ENCODE measurements around the gene GTPBP10. TPM values are rescaled to one million over a fixed set of nuclear protein-coding genes. Genes with fewer than 3 reads are reported as not detected.

Gene GTPBP10
- total and polyA plus RNA-seq, 2 of the 13 experiments (the other 11 are each of a cell fraction or from before 2014, with no cell fraction given) = 13.3 to 38.7 TPM

DNA sequence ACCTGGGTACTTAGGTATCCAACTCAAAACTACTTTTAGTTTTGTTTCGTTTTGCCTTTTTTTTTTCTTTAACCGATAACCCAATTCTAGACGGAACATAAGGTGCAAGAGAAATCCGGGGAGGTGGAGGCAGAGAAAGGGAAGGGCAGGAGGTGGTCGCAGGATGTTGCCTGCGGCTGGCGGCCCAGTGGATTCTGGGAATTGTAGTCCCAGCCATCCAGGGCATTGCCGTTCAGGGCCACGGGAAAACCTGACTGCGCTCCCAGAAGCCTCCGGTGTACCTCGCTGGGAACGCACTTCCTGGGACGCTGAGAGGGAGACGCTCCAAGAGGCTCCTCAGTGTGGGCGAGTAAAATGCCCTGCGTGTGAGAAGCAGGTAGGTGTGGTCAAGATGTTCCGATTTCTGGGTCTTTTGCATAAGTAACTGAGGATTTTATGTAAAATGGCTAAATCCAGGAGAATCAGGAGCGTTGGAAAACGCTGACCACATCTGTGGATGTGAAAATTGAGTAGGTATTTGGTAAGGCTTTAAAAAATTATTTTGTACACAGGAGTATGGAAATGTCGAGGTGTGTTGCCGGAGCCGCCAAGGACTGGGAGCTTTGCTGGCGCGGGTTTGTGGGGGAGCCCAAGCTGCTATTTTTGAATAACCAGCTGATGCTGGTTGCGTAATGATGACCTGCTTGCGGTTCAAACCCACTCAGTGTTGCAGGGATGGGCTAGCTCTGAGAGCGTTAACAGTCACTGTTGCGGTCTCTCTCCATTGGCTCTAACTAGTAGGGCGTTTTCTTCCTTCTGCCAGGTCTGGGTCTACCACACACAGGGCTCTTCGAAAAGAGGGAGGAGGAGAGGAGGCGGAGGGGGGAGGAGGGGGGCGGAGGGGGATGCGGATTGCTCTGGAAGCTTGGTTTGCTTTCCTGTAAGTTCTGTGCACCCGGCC lies 56.9 kb downstream of the GTPBP10 start, which contains the start of gene CLDN12 (continued):
- TF ChIP-seq, protein P1, sequence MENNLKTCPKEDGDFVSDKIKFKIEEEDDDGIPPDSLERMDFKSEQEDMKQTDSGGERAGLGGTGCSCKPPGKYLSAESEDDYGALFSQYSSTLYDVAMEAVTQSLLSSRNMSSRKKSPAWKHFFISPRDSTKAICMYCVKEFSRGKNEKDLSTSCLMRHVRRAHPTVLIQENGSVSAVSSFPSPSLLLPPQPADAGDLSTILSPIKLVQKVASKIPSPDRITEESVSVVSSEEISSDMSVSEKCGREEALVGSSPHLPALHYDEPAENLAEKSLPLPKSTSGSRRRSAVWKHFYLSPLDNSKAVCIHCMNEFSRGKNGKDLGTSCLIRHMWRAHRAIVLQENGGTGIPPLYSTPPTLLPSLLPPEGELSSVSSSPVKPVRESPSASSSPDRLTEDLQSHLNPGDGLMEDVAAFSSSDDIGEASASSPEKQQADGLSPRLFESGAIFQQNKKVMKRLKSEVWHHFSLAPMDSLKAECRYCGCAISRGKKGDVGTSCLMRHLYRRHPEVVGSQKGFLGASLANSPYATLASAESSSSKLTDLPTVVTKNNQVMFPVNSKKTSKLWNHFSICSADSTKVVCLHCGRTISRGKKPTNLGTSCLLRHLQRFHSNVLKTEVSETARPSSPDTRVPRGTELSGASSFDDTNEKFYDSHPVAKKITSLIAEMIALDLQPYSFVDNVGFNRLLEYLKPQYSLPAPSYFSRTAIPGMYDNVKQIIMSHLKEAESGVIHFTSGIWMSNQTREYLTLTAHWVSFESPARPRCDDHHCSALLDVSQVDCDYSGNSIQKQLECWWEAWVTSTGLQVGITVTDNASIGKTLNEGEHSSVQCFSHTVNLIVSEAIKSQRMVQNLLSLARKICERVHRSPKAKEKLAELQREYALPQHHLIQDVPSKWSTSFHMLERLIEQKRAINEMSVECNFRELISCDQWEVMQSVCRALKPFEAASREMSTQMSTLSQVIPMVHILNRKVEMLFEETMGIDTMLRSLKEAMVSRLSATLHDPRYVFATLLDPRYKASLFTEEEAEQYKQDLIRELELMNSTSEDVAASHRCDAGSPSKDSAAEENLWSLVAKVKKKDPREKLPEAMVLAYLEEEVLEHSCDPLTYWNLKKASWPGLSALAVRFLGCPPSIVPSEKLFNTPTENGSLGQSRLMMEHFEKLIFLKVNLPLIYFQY (CRISPR knock-in tag; IDR thresholded peaks at IDR 0.05; ENCODE audit: borderline replicate concordance) = peak; percentile 67
- peak; percentile 31; the same call in 1 of the 2 replicates for TF ChIP-seq ZNF609 (CRISPR knock-in tag; IDR thresholded peaks at IDR 0.05; ENCODE audit: borderline replicate concordance)
- TF ChIP-seq POGZ (CRISPR knock-in tag; IDR thresholded peaks at IDR 0.05) = peak; percentile 78
- peak; percentile 64; the same call in 1 of the 2 replicates for TF ChIP-seq SALL1 (CRISPR knock-in tag; IDR thresholded peaks at IDR 0.05)
- peak; percentile 50; the same call in 1 of the 2 replicates for TF ChIP-seq ZC3H4 (CRISPR knock-in tag; IDR thresholded peaks at IDR 0.05; ENCODE audit: borderline replicate concordance)
- TF ChIP-seq SSRP1 (CRISPR knock-in tag; IDR thresholded peaks at IDR 0.05) = no peak
- TF ChIP-seq, protein P2, sequence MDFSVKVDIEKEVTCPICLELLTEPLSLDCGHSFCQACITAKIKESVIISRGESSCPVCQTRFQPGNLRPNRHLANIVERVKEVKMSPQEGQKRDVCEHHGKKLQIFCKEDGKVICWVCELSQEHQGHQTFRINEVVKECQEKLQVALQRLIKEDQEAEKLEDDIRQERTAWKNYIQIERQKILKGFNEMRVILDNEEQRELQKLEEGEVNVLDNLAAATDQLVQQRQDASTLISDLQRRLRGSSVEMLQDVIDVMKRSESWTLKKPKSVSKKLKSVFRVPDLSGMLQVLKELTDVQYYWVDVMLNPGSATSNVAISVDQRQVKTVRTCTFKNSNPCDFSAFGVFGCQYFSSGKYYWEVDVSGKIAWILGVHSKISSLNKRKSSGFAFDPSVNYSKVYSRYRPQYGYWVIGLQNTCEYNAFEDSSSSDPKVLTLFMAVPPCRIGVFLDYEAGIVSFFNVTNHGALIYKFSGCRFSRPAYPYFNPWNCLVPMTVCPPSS (IDR thresholded peaks at IDR 0.05) = no peak
- peak; percentile 87; the same call in 1 of the 2 replicates for TF ChIP-seq ZFP82 (CRISPR knock-in tag; IDR thresholded peaks at IDR 0.05; ENCODE audit: borderline replicate concordance)
- 0 out of 2 replicates have a peak, but pooled peaks have one; percentile 28 for TF ChIP-seq ZNF768 (CRISPR knock-in tag; IDR thresholded peaks at IDR 0.05)
- TF ChIP-seq ZNF576 (CRISPR knock-in tag; IDR thresholded peaks at IDR 0.05) = no peak
- TF ChIP-seq ARID4A (CRISPR knock-in tag; IDR thresholded peaks at IDR 0.05; ENCODE audit: borderline replicate concordance) = peak; percentile 68; the same call in 1 of the 2 replicates
- 0 out of 2 replicates have a peak, but pooled peaks have one; percentile 52 for TF ChIP-seq ZSCAN29 (CRISPR knock-in tag; conservative IDR thresholded peaks at IDR 0.05)
